Limb (tissue), 2 donors: ENCODE data around the gene SBF2.
"Not testable (repeated sequence)": the region's sequence is repeated elsewhere in the genome, so short reads cannot be mapped to it uniquely, and the experiment has no call there.

Experiments used
- DNase-seq, 2 donors: peaks; one replicate each; pipeline ENCODE4 v3.0.0-alpha.2; 2016; ENCODE audit errors: extremely low spot score in 2 of 2

The SBF2 gene

DNA sequence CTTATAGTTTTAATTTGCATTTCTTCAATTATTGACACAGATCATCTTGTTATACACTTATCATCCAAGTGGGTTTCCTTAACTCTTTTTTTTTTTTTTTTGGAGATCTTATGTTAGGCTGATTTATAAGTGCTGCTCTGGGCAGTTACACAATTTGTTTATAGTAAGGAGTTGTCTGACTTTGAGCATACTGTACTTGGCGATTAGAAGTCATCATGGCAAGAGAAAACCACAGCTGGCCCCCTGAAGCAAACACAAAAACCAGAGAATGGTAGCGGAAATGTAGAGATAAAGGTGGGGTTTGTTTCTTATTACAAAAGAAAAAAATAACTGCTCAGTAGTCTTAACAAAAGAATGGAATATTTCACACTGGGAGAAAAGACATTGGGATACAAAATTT is 337.5 kb downstream of the SBF2 start:
- DNase-seq, result no peak

DNA sequence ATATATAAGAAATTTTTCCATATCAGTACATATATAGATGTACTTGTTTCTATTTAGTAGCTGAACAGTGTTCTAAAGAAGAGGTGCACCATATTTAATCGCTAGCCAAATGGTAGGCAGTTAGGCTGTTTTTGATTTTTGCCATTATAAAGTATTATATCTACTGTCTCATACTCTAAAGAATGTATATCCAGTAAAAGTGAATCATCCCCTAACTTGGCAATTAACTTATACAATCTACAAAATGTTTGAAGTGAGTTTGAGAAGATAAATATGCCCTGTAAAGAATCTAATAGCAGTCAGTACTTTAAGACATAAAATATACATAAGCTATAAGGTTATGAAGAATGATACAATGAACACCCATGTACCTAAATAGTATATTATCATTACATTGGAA is 338.6 kb downstream of the SBF2 start:
- no peak for DNase-seq

DNA sequence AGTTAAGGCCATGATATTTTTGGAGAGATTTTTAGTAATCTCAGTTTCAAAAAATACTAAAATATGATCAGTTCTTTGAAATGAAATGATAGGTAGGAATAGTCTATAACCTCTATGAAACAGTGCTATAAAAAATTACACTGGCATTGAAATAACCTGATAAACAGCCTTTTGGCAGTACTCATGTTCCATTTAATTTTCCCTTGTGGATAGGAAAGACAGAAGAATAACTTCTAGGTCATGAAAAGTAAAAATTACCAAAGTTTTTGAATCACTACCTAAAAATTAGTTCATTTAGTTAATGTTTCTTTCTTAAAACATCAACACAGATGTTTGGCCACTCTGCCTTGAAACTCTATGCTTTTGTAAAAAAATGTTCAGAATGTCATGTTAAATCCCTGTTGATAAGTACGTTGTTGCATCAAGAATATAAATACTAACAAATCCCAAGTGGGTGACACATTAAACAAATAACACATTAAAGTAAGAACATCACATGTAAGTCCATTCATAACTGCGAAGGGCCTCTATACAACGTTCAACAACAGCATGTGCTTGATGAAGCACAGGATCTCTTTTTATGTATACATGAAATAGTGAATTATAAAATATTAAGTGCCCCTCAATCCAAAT is 339.9 kb downstream of the SBF2 start:
- DNase-seq, result no peak

DNA sequence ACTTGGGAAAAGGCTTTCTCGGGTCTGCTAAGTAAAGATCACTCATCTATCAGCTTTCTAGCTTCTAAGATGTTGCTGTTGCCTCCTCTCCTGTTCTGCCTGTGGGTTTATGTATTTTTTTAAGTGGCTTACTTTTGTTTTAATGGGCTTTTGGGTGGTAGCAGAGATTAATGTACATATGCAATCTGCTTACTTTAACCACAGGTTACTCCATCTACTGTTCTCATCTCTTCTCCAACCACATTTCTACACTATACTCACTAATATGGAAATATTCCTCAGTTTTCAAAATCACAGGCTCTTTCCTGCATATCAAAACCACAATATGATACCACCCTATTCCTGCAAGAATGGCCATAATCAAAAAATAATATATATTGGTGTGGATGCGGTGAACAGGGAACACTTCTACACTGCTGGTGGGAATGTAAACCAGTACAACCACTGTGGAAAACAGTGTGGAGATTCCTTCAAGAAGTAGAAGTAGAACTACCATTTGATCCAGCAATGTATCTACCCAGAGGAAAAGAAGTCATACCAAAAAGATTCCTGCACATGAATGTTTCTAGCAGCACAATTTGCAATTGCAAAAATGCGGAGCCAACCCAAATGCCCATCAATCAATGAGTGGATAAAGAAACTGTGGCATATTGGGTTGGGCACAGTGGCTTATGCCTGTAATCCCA is 341.4 kb downstream of the SBF2 start:
- DNase-seq, result no peak

DNA sequence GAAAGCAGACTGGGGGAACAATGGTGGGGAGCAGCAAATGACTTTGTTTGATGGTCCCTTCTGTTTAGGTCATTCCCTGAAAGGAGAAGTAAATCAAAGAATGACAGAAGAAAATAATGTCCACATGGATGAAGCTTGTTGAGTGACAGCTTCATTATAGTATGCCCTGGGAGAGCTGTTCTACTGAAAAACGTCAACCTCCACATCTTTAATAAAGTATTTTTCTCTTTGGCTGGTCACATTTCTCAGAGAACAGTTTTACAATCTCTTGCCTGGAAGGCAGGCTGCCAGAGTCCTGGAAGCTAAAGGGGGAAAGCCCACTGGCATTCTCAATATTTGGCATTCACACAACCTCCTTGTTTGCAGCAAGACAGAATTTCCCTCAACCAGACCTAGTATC is 342.2 kb downstream of the SBF2 start:
- no peak for DNase-seq

DNA sequence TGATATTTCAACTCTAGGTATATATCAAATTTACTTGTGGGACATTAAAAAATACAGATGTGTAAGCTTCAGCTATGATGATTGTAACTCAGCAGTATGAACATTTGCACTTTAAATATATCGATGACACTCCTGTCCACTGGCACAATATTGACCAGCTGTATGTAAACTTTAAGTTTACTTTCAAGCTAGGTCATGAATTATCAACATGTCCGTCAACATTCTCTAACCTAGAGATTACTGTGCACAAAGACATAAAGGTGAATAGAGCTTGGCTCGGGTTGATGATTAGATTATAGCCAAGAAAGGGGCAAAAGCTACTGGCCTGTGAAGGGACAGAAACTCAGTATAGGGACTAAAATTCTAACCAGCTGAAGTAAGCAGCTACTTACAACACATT is 343.6 kb downstream of the SBF2 start:
- no peak for DNase-seq

DNA sequence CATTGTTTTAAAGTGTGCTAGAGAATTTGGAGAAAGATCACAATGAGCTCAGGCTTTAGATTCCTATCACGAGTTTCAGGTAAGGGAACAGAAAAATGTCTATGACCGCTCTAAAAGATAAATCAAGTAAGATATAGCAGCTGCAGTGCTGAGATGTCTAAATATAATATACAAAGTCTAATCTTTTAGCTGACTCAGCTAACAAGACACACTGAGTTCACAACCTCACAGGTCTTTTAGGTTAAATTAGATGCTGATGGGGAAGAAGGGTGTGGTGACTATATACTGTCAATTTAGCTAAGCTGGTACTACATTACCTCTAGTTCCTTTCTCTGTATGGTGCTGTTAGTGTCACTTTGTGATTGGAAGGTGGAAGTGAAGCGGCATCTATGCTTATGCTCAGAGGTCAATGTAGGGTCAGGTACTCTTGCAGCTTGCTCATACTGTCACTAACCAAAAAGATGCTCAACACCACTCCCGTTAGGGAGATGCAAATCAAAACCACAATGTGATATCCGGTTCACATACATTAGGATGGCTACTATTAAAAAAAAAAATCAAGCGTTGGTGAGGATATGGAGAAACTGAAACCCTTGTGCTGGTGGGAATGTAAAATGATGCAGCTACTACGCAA is 346.7 kb downstream of the SBF2 start:
- no peak for DNase-seq

DNA sequence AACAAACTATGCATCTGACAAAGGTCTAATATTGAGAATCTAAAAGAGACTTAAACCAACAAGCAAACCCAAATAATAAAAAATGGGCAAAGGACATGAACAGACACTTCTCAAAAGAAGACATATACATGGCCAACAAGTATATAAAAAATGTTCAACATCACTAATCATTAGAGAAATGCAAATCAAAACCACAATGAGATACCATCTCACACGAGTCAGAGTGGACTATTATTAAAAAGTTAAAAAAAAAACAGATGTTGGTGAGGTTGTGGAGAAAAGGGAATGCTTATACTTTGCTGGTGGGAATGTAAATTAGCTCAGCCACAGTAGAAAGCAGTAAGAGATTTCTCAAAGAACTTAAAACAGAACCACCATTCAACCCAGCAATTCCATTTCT is 348.3 kb downstream of the SBF2 start:
- not testable (repeated sequence) for DNase-seq

DNA sequence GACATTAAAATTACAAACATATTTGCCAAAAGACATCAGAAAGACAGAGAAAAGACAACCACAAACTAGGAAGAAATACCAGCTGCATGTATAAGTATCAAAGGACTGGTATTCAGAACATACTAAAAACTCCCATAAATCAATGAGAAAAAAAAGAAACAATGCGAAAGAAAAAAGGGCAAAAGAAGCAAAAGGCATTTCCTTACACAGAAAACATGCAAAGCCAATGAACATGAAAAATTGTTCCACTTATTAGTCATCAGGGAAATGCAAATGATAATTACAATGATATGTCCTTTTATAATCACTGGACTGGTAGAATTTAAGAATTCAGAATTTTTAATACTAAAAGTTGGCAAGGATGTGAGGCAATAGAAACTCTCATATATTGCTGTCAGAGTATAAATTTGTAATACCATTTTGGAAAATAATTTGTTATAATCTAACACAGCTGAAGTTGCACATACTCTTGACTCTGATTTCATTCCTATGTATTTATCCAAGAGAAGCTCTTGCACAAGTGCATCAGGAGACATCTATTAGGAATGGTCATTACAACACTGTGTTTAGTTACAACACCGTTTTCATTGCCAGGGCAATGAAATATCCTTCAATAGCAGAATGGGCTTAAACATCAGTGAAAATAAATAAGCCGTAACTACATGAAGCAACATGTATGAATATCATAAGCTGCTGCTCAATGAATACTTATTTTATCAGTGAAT is 350.5 kb downstream of the SBF2 start:
- DNase-seq, result peak in 1 of 2 donors; percentile 19

DNA sequence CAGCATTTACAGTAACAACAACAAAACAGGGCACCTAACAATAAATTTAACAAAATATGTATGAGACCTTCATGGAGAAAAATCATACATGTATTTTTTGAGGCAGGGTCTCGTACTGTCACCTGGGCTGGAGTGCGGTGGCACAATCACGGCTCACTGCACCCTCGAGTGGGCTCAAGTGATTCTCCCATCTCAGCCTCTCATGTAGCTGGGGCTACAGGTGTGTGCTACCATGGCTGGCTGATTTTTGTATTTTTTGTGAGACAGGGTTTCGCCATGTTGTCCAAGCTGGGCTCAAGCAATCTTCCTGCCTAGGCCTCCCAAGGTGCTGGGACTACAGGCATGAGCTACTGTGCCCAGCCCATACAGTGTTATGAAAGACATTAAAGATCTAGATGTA is 352.0 kb downstream of the SBF2 start:
- no peak for DNase-seq

DNA sequence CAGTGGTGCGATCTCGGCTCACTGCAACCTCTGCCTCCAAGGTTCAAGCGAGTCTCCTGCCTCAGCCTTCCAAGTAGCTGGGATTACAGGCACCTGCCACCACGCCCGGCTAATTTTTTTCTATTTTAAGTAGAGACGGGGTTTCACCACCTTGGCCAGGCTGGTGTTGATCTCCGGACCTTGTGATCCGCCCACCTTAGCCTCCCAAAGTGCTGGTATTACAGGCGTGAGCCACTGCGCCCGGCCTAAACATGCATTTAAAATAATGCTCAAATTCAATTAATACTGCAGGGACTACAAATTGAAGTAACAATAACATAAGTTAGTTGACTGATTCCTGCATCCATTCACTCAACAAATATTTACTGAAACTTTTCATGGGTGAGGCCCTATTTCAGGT is 354.9 kb downstream of the SBF2 start:
- not testable (repeated sequence) for DNase-seq

DNA sequence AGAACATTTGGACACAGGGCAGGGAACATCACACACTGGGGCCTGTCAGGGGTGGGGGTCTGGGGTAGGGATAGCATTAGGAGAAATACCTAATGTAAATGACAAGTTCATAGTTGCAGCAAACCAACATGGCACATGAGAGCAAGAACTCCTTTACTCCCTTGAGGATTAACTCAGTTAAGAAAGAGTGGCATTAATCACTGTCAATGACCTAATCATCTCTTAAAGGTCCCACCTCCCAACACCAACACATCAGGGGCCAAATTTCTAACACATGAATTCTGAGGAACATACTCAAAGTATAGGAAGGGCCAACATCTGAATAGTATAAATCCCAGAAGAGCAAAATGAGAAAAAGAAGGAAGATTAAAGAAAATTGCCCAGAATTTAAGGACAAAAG is 357.3 kb downstream of the SBF2 start:
- no peak for DNase-seq

DNA sequence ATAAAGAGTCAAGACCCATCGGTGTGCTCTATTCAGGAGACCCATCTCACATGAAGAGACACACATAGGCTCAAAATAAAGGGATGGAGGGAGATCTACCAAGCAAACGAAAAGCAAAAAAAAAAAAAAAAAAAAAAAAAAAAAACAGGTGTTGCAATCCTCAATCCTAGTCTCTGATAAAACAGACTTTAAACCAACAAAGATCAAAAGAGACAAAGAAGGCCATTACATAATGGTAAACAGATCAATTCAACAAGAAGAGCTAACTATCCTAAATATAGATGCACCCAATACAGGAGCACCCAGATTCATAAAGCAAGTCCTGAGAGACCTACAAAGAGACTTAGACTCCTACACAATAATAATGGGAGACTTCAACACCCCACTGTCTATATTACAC is 361.2 kb downstream of the SBF2 start:
- not testable (repeated sequence) for DNase-seq

DNA sequence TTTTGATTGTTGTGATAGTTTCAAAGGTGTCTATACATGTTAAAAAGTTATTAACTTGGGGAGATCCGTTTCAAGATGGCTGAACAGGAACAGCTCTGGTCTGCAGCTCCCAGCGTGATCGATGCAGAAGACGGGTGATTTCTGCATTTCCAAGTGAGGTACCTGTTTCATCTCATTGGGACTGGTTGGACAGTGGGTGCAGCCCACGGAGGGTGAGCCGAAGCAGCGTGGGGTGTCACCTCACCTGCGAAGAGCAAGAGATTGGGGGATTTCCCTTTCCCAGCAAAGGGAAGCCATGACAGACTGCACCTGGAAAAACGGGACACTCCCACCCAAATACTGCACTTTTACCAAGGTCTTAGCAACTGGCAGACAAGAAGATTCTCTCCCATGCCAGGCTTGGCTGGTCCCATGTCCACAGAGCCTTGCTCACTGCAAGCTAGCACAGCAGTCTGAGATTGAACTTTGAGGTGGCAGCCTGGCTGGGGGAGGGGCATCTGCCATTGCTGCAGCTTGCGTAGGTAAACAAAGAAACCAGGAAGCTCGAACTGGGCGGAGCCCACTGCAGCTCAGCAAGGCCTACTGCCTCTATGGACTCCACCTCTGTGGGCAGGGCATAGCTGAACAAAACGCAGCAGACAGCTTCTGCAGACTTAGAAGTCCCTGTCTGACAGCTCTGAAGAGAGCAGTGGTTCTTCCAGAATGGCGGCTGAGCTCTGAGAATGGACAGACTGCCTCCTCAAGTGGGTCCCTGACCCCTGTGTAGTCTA is 363.3 kb downstream of the SBF2 start:
- not testable (repeated sequence) for DNase-seq

DNA sequence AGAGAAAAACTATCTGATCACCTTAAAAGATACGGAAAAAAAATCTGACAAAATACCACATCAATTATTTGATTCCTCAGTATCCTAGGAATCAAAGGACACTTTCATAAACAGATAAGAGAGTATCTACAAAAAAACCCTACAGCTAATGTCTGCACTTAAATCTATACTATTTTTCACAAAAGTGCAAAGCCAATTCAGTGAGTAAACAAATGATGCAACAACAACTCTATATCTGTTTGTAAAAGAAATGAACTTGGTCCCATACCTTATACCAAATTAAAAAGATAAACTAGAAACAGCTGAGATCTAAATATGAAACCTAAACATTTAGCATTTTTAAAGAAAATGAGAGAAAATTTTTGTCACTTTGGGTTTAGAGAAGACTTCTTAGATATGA is 366.3 kb downstream of the SBF2 start:
- no peak for DNase-seq

DNA sequence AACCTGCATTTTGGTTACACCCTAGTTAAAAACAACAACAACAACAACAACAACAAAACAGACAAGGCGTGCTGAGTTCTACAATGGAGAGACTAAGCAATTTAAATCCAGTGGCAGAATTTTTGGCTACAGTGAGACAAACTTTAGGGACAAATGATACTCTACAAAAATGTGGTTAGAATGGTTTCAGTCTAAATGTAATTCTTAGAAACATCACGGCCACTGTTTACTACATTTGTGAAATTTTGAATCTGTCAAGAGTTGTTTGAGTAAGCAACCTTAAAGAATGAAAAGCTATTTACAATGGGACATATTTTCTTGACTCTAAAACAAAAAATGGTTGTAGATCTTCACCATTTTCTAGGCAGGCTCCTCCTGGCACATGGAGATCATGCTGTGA is 370.7 kb downstream of the SBF2 start:
- DNase-seq, result no peak

DNA sequence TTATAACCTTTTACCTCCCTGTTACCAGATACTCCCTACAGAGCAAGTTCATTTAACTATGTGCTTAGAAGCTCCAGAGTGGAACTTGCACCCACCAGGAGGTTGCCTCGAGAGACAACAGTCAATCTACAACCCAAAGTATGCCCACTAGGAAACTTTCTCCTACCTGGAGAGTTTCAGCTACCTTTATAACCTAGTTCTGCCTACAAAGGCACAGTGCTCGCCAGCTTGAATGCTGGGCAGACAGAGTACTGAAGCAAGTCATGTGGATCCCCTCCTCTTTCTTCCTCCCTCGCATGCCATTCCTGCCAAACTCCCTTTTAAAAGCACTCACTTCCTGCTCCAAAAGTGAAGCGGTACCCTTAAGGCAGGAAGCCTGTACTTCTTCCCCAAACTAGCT is 371.2 kb downstream of the SBF2 start:
- peak in 1 of 2 donors; percentile 8 for DNase-seq

DNA sequence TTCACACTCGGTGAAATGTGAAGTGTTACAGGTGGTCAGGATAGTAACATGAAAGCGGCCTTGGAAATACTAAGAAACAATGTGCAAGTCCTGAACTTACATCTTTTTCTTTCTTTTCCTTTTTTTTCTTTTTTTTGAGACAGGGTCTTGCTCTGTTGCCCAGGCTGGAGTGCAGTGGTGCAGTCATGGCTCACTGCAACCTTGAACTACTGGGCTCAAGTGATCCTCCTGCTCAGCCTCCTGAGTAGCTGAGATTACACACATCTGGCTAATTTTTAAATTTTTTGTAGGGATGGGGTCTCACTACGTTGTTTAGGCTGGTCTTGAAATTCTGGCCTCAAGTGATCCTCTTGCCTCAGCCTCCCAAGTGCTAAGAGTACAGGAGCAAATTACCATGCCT is 377.5 kb downstream of the SBF2 start:
- DNase-seq, result no peak

DNA sequence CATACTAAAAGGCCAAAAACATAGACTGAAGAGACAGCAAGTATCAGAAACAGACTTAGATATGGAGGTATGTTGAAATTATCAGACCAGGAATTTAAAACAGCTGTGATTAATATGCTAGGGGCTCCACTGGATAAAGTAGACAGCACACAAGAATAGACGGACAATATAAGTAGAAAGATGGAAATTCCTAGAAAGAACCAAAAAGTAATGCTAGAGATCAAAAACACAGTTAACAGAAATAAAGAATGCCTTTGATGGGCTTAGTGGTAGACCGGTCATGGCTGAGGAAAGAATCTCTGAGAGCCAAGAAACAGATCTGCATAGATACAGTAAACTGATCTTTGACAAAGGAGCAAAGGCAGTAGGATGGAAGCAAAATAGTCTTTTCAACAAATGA is 380.0 kb downstream of the SBF2 start:
- DNase-seq, result no peak

DNA sequence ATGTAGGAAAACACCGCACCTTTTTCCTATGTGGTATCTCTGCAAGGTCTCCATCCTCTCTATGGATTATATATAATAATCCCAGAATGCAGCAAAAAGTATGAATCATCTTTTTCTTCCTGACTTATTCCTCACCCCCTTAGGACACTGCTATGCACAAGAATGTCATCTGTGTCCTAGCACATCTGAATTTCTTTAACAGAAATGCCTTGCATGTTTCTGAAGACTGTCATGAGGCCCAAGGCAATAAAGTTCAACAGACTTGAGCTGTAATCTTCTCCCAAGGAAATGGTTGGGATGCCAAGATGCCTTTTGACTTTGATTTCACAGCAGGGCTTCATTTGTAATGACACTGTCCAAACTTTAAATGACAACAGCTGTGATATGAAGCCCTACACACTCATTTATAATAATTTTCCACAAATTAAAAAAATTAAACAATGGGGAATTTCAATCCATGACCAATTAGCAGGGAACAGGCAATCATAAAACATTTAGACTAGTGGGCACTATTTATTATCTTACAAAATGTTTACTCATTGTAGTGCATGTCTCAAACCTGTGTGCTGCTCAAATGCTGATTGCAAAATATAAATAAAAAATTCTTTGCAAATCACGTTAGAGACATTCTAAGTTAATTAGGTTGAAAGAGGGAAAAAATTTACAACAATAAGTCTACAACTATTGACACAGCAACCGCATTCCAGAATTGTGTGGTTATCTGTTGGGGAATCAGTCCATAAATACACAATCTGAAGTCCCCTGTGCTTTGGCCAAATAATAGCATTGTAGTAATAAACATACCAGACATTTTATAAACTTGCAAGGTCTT is 387.8 kb downstream of the SBF2 start:
- peak in 1 of 2 donors; percentile 24 for DNase-seq

DNA sequence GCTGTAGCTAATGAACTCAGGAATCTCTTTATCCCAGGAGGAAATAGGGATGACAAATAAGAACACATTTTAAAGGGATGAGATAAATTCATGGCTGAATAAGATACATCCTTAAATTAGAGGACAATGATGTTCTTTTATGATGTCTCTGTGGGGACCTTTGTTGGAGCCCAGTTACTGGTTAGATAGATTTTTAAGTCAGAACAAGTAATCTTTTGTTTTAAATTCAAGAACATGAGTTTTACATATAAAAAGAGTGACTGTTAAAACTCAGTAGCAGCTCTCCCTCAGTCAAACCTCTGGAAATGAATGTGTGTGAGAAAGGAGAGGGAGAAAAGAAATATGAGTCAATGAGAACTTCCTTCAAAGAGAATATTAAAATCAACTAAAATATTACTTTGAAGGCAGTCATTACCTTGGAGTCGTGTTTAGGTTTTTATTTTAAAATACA is 388.5 kb downstream of the SBF2 start:
- DNase-seq, result no peak
